HEK293T (cell line): Measurements from ENCODE around the gene ZDHHC8.

ENCODE experiments used
- CTCF ChIA-PET: fragments of 350-600 bp; formaldehyde crosslinking; extraction: SDS; loops from one replicate; lab custom pipeline; 2021; ENCODE audit warnings: antibody characterized with exemption, inconsistent platforms; lab: Yijun Ruan, JAX
- POLR2A ChIA-PET: fragments of 350-600 bp; formaldehyde crosslinking; extraction: SDS; loops from one replicate; lab custom pipeline; 2020; ENCODE audit warnings: antibody characterized with exemption, inconsistent platforms; lab: Yijun Ruan, JAX
- DNase-seq: peaks from one replicate; pipeline ENCODE4 v3.0.0; 2012; ENCODE audit warnings: mixed read lengths; ENCODE audit errors: extremely low spot score
- ARNT ChIP-seq: fragments of 450-650 bp; IDR thresholded peaks from 2 replicates; pipeline ENCODE4 v1.6.1; 2017; ENCODE audit warnings: mild to moderate bottlenecking
- BHLHE40 ChIP-seq: fragments of 450-650 bp; IDR thresholded peaks from 2 replicates; pipeline ENCODE4 v1.6.1; 2016; ENCODE audit warnings: mild to moderate bottlenecking, moderate library complexity, borderline replicate concordance
- CTBP1 ChIP-seq: fragments of 450-650 bp; IDR thresholded peaks from 2 replicates; pipeline ENCODE4 v1.6.1; 2016; ENCODE audit warnings: borderline replicate concordance
- ELF4 ChIP-seq: fragments of 450-650 bp; IDR thresholded peaks from 2 replicates; pipeline ENCODE4 v1.6.1; 2017; ENCODE audit warnings: antibody characterized with exemption
- FOXA1 ChIP-seq: fragments of 450-650 bp; IDR thresholded peaks from 2 replicates; pipeline ENCODE4 v1.6.1; 2016; ENCODE audit warnings: mild to moderate bottlenecking
- FOXK2 ChIP-seq: fragments of 450-650 bp; IDR thresholded peaks from 2 replicates; pipeline ENCODE4 v1.6.1; 2016; ENCODE audit warnings: mild to moderate bottlenecking
- FOXM1 ChIP-seq: fragments of 450-650 bp; IDR thresholded peaks from 2 replicates; pipeline ENCODE4 v1.6.1; 2017; ENCODE audit warnings: mild to moderate bottlenecking, borderline replicate concordance
- HDGF ChIP-seq: fragments of 450-650 bp; IDR thresholded peaks from 2 replicates; pipeline ENCODE4 v1.6.1; 2017; ENCODE audit warnings: antibody characterized with exemption, borderline replicate concordance
- L3MBTL2 ChIP-seq: fragments of 450-650 bp; conservative IDR thresholded peaks from 2 replicates; pipeline ENCODE4 v1.6.1; 2016; ENCODE audit warnings: mild to moderate bottlenecking
- LEF1 ChIP-seq: fragments of 450-650 bp; IDR thresholded peaks from 2 replicates; pipeline ENCODE4 v1.6.1; 2017; ENCODE audit warnings: mild to moderate bottlenecking, borderline replicate concordance
- NFRKB ChIP-seq: fragments of 450-650 bp; IDR thresholded peaks from 2 replicates; pipeline ENCODE4 v1.6.1; 2016; ENCODE audit warnings: mild to moderate bottlenecking, moderate library complexity
- PKNOX1 ChIP-seq: fragments of 450-650 bp; IDR thresholded peaks from 2 replicates; pipeline ENCODE4 v1.6.1; 2016
- SP1 ChIP-seq: fragments of 450-650 bp; IDR thresholded peaks from 2 replicates; pipeline ENCODE4 v1.6.1; 2017
- SUZ12 ChIP-seq: fragments of 450-650 bp; IDR thresholded peaks from 2 replicates; pipeline ENCODE4 v1.6.1; 2016; ENCODE audit warnings: mild to moderate bottlenecking
- TARDBP ChIP-seq: fragments of 450-650 bp; IDR thresholded peaks from 2 replicates; pipeline ENCODE4 v1.6.1; 2016
- ZNF384 ChIP-seq: fragments of 450-650 bp; IDR thresholded peaks from 2 replicates; pipeline ENCODE4 v1.6.1; 2016

ZDHHC8 gene

GRCh38 chr22:20142711-20143621 lies 11.4 kb downstream of the ZDHHC8 start:
- no peak for TF ChIP-seq LEF1
- TF ChIP-seq NFRKB = no peak
- TF ChIP-seq FOXK2 = no peak
- TF ChIP-seq BHLHE40 = no peak
- TF ChIP-seq ZNF384 = no peak
- no peak for TF ChIP-seq CTBP1
- no peak for TF ChIP-seq SP1
- TF ChIP-seq PKNOX1 = no peak
- TF ChIP-seq FOXA1 = no peak
- TF ChIP-seq HDGF = no peak
- TF ChIP-seq ELF4 = no peak
- TF ChIP-seq TARDBP = no peak
- DNase-seq = no peak
- POLR2A ChIA-PET = no interaction called here
- CTCF ChIA-PET = no interaction called here

DNA sequence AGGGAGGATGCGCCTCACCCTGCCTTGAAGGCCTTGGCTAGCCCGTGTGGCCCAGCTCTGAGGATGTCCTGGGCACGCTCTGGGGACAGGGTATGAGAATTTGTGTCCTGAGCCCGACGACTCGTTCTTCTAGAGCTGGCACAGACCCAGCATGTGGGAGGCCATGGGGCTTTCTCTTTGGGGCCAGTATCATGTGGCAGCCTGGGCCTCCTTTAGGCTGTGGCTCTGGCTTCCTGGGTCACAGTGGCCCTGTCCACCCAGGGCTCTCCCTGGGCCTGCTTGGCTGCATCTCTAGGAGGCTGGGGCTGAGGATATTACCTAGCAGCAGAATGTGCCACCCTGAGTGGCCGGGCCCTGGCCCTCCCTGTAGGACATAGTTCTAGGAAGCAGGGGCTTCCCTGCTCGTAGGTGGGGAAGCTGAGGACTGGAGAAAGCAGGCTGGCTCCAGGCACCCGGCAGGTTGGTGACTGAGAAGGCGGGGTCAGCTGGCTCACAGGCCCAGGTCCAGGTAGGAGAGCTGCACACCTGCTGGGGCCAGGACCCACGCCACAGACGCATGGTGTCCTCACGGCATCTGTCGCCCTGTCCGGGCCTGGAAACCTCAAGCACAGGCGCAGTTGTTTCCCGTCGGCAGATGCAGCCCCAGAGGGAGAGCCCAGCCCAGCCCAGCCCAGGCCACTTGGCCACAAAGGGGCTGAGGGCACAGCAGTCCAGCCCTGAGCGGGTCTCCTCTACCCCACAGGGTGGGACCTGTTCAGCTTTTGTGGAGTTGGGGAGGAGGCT lies 12.5 kb downstream of the ZDHHC8 start:
- DNase-seq = no peak
- TF ChIP-seq HDGF = no peak
- TF ChIP-seq NFRKB = no peak
- no peak for TF ChIP-seq ARNT
- no peak for TF ChIP-seq SP1
- no peak for TF ChIP-seq L3MBTL2
- no peak for TF ChIP-seq CTBP1
- no peak for TF ChIP-seq BHLHE40
- ChIA-PET CTCF (no interaction called here), POLR2A (no interaction called here)

GRCh38 chr22:20145206-20145831 lies 13.7 kb downstream of the ZDHHC8 start:
- TF ChIP-seq ZNF384 (no peak), ARNT (no peak)
- DNase-seq = no peak
- ChIA-PET POLR2A (no interaction called here), CTCF (no interaction called here)

DNA sequence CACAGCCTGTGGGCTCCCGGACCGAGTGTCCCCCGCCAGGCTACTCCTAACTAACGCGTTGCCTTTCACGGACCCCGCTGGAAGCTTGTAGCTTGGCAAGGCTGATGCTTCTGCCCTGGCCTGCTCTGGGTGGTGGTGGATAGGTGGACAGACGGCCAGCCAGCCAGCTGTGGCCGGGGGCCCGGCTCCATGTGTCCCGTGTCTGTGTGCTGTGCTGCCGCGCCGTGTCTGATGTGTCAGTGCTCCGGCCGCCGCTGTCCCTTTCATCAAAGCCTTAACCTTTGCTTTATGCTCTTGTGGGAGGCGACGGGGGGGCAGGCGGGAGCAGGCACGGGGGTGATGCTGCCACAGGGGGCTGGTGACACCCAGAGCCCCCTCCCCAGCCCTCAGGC lies 14.2 kb downstream of the ZDHHC8 start:
- TF ChIP-seq FOXA1 (no peak), SUZ12 (no peak), NFRKB (no peak), PKNOX1 (no peak), LEF1 (no peak), L3MBTL2 (no peak), SP1 (no peak), CTBP1 (no peak), BHLHE40 (no peak), ARNT (no peak), FOXM1 (no peak), ZNF384 (no peak), TARDBP (no peak), HDGF (no peak), ELF4 (no peak), FOXK2 (no peak)
- ChIA-PET POLR2A (no interaction called here), CTCF (no interaction called here)
- no peak for DNase-seq

DNA sequence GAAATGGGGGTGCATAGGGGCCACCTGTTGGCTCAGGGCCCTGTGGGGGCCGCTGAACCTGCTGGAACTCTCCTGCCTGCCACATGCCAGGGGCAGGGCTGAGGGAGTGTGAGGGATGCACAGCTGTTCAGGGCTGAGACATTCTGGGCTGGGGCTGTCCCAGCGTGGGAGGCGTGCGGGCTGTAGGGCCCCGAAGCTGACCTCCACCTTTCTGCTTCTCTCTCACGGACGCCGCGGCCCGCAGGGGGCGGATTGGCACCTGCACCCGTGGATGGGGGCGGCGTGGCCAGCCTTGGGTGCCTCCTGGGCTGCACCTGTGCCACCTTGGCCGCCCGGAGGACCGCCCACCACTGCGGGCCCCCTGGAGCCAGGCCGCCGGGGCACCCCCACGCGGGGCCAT lies 15.2 kb downstream of the ZDHHC8 start:
- POLR2A ChIA-PET = no interaction called here
- CTCF ChIA-PET = no interaction called here
- no peak for TF ChIP-seq ARNT
- no peak for TF ChIP-seq HDGF

DNA sequence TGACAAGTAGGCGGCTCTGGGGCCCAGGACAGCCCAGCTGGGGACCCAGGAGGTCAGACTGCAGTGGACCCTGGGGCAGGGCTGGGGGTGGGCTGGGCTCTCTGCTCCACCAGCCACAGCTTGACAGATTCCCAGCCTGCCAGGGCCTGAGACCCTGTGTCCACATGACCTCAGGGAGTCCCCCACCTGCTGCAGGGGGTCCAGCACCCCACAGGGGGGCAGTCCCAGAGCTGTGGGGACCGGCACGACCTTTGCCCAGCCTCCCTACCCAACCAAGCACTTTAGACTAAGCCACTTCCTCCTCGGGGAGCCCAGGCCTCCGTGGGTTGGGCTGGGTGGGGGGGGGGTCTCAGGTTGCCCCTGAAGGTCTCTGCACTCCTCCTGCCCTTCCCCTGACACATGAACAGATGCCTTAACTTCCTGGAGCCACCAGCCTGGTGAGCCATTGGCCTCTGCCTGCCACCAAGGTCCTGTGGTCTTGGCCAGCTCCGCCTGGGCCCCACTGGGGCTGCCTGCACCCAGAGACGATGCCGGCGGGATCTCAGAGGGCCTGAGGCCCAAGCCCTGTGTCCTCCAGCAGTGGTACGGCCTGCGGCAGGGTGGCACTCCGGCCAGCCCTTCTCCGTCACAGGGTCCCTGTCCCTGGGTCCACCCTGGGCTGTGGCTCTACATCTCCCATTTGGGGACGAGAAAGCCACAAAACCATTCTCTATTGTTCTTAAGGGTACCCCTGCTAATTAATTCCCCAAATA lies 15.8 kb downstream of the ZDHHC8 start:
- TF ChIP-seq CTBP1 (no peak), FOXM1 (no peak), HDGF (no peak), FOXK2 (no peak), SUZ12 (no peak), BHLHE40 (no peak), L3MBTL2 (no peak), LEF1 (no peak), ARNT (no peak), SP1 (no peak), NFRKB (no peak), ELF4 (no peak)
- CTCF ChIA-PET = interaction anchor here (0.5 kb wide), 1 partner anchor 123 kb away, joined by 3 read pairs; no protein-coding TSS in a partner anchor
- DNase-seq = no peak
- POLR2A ChIA-PET = no interaction called here

More for the DNA sequence above, 15.2 kb downstream of the ZDHHC8 start:
- no peak for DNase-seq
